Activated CD4-positive, CD25-positive, alpha-beta regulatory T cell treated with anti-CD3 and anti-CD28 coated beads, Interleukin-2, amount 50 U/mL, for 16 hours (primary cell): ENCODE data around the gene HELQ.
"Not testable (repeated sequence)": the region's sequence is repeated elsewhere in the genome, so short reads cannot be mapped to it uniquely, and the experiment has no call there.

ENCODE experiments used
- DNase-seq: peaks from one replicate; pipeline ENCODE4 v3.0.0-alpha.2; 2020; ENCODE audit warnings: low read depth, low spot score

The HELQ gene

GRCh38 chr4:83455281-83456183 lies at the start of gene HELQ, which contains the start of gene MRPS18C:
HELQ (minus strand) TSS chr4:83455823; CDS start chr4:83455693, 130 bp downstream.
MRPS18C (plus strand) TSS chr4:83456058; CDS start chr4:83456078, 20 bp downstream.
- peak; percentile 93 for DNase-seq

GRCh38 chr4:83504996-83505395 lies 49.4 kb upstream of the HELQ start:
- DNase-seq = no peak

- no peak for DNase-seq
These were observed 48.9 kb upstream of the HELQ start for GRCh38 chr4:83504503-83504902.

DNA sequence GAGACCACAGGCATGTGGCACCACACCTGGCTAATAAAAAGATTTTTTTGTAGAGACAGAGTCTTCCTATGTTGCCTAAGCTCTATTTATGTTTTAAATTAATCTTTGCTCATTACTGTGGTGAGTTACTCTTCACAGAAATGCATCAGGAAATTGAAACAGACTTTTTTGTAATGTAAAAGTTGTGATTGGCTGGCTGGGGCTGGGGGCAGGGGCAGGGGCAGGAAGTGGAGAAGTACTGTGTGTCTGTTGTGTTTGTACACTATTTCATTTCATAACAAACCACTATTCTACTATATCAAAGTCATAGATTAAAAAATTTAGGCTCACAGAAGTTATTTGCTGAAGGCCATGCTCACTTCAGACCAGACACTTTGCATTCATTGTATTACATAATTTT lies 48.4 kb upstream of the HELQ start:
- DNase-seq = peak; percentile 3

DNA sequence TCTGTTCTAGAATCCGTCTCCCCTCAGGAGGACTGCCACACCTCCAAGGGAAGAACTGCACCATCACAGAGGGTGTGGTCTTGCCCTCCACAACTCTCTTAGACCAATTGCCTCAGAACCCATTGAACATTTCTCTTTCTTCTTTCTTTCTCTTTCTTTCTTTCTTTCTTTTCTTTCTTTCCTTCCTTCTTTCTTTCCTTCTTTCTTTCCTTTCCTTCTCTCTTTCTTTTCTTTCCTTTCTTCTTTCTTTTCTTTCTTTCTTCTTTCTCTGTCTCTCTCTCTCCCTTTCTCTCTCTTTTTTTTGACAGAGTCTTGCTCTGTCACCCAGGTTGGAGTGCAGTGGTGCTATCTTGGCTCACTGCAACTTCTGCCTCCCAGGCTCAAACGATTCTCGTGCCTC lies 46.0 kb upstream of the HELQ start:
- not testable (repeated sequence) for DNase-seq

- DNase-seq = no peak
These were observed 42.6 kb upstream of the HELQ start for GRCh38 chr4:83498187-83498586.

DNA sequence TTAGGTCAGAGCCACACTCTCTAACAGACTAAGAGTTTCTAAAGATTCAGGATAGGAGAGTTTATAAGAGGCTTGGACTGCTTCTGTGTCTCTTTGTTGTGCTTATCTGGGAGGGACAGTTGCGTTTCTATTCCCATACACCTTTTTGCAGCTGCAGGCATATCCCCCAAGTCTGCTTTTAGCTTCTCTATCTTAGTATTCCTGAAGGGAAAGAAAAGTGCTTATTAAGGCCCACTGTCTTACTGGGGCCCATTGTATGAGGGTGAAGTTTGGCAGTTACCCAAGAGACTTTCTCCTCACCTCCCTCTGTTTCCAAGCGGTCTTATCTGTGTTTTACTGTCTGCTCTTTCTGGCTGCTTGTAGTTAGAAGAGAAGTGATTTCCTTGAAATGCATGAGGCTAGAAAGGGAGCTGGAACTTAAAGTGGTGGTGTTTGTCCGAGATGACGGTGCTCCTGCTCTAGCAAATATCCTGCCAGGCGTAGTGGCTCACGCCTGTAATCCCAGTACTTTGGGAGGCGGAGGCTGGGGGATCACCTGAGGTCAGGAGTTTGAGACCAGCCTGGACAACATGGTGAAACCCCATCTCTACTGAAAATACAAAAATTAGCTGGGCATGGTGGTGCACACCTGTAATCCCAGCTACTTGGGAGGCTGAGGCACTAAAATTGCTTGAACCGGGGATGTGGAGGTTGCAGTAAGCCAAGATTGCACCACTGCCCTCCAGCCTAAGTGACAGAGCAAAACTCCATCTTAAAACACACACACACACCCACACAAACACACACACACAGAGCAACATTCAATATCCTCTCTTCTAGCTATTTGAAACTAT lies 40.7 kb upstream of the HELQ start:
- DNase-seq = not testable (repeated sequence)

DNA sequence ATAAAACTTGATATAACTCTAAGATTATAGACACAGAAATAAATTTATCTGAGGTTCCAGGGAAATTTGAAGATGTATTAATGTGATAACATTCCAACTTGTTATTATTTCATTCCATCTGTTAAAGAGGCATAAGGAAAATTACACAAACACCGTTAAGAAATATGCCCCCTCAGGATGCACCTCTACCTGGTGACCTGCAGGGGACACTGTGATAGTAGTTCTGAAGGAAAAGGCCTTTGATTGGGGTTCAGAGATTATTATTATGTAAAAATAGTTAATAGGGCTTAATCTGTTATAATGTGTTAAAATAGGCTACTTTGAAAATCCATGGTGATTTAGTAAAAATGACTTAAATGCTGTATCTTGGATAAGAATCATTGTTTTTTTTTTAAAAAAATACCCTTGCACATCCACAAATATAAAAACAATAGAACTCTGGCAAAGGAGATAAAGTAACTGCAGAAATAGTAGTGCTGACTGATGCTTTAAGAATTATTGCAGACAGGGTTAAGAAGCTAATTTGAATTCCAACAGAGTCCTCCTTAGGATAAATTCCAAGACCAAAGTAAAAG lies 35.3 kb upstream of the HELQ start:
- peak; percentile 6 for DNase-seq

DNA sequence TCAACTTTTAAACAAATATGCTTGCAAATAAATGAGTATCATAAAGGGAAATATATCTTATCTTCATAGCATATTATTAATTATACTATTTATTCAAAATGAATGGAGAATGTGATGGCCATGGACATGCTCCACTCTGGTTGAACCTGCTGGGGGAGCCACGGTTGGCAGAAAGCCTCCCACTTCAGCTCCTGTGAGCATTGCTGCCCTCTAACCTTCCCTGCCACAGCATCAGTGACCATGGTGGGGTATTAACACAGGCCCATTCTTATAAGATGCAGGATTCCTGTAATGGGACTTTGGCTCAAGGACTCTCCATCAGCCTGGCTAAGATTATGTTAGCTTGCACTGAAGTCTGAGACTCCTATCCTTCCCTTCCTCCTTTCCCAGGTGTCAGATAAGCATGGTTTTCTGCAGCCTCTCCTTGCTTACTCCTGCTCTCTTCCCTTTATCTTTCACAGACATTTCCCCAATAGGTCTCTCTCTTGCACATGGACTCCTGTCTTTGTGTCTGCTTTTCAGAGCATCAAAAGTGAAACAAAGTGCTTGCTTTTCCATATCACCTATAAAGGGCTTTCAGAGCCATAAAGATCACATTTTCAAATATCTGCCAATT lies 34.2 kb upstream of the HELQ start:
- DNase-seq = no peak

- no peak for DNase-seq
These were observed 31.0 kb upstream of the HELQ start for GRCh38 chr4:83486457-83487129.

DNA sequence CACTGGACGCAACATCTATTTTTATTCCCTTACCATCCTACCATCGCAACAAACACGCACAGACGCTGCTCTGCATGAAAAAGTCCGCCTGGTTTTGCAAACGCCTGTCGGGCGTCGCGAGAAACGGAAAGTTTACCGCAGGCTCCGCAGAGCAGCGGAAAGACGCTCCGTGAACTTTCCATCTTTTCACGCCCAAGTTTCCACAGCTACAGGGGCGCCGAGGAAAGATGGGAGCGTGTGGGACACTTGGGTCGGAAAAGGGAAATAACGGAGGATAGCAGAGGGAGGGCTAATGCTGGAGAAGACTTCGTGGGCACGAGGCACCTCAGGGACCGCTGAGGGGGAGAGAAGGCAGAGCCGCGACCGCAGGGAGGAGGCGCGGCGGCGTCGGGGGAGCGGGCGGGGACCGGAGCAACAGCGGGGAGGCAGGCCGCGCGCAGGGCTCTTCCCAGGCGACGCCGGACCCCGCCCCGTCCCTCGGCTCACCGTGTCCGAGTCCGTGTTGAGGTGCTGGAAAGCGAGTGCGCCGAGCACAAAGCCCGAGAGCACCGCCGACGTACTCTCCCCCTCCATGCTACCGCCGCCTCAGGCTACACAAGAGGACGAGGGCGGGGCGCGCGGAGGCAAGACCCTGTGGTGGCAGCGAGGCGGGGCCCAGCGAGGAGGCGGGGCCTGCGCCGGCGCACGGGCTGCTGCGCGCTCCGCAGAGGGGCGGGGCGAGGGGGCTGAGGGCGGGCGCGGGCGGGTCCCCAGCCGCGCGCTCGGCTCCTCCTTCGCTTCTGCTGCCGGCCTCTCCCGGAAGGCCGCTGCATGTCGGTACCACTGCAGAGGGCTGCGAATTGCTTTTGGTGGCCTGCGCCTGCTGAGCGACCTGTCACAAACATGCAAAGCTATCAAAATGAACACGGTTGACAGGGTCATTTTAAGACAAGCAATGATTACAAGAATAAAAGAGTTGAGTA lies 29.2 kb upstream of the HELQ start, which contains the start of gene ABRAXAS1:
ABRAXAS1 (minus strand) TSS at position 601 of the 962 bp plus-strand sequence; CDS start at position 573, 28 bp downstream.
- DNase-seq = peak; percentile 85

GRCh38 chr4:83473966-83474365 lies 18.3 kb upstream of the HELQ start:
- no peak for DNase-seq

DNA sequence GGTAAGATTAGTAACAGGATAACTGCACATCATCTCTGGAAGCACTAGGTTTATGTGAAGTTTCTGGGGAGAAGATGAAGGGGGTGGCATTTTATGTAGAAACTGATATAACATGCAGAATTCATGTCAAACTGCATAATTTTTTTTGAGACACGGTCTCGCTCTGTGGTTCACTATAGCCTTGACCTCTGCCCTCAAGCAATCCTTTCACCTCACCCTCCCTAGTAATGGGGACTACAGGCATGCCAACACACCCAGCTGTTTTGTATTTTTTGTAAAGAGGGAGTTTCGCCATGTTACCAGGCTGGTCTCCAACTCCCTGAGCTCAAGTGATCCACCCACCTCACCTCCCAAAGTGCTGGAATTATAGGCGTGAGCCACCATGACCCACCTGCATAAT lies 17.8 kb upstream of the HELQ start:
- DNase-seq = no peak

DNA sequence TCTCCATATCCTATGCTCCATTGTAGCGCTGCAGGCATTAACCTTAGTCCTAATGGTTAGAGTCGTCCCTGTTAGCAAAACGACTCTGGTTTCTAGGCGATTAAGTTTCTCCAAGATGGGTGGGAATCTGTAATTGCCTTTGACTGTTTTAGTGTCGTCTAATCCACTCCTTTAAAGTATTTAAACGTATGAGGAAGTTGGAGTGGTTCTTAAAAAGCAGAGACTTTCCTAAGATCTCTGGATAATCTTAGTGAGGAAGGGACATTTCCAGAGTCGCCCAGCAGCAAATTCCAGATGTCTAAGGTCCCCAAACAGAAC lies 520 bp upstream of the HELQ start:
- DNase-seq = no peak

GRCh38 chr4:83454686-83455085 lies 937 bp downstream of the HELQ start:
- no peak for DNase-seq

GRCh38 chr4:83449009-83449408 lies 6.6 kb downstream of the HELQ start:
- DNase-seq = no peak

- DNase-seq = no peak
These were observed 14.7 kb downstream of the HELQ start for GRCh38 chr4:83440899-83441298.

GRCh38 chr4:83440148-83440814 lies 15.3 kb downstream of the HELQ start:
- DNase-seq = no peak

- no peak for DNase-seq
These were observed 16.9 kb downstream of the HELQ start for GRCh38 chr4:83438719-83439118.
